GM12891 (cell line): ENCODE results near the gene MAVS.

Experiments
- POLR2A ChIP-seq: IDR thresholded peaks from 2 replicates; pipeline ENCODE4 v1.6.1; 2011; ENCODE audit warnings: low read depth, low read length, control low read depth
- POLR2AphosphoS5 ChIP-seq: IDR thresholded peaks from 2 replicates; pipeline ENCODE4 v1.6.1; 2011; ENCODE audit warnings: low read depth, low read length, control low read depth
- POU2F2 ChIP-seq: IDR thresholded peaks from 2 replicates; pipeline ENCODE4 v1.6.1; 2011; ENCODE audit warnings: low read depth, mild to moderate bottlenecking, control low read depth, low read length, moderate library complexity
- SPI1 ChIP-seq: IDR thresholded peaks from 2 replicates; pipeline ENCODE4 v1.6.1; 2011; ENCODE audit warnings: low read depth, low read length, control low read depth
- TAF1 ChIP-seq: IDR thresholded peaks from 2 replicates; pipeline ENCODE4 v1.6.1; 2011; ENCODE audit warnings: low read depth, low read length, control low read depth

GRCh38 chr20:3923818-3924217, 77.2 kb downstream of the MAVS start:
- TF ChIP-seq POLR2AphosphoS5 (no peak), TAF1 (no peak), POLR2A (no peak; the same call in 1 of the 2 replicates), SPI1 (no peak), POU2F2 (no peak)
